HG02981 (cell line): Measurements from ENCODE around the gene SKA2.
"Not testable (repeated sequence)": the region's sequence is repeated elsewhere in the genome, so short reads cannot be mapped to it uniquely, and the experiment has no call there.

Experiments used
- ATAC-seq: cut with Tn5 transposase; IDR thresholded peaks from one replicate; pipeline ENCODE4 v1.9.1; 2021; ENCODE audit warnings: mild to moderate bottlenecking, moderate library complexity; ENCODE audit not compliant: unreplicated experiment

Gene SKA2

GRCh38 chr17:59105852-59106462 is 49.0 kb downstream of the SKA2 start:
- peak; percentile 22 for ATAC-seq

GRCh38 chr17:59101178-59101577 is 53.8 kb downstream of the SKA2 start:
- ATAC-seq = no peak

GRCh38 chr17:59097876-59098275 is 57.1 kb downstream of the SKA2 start:
- no peak for ATAC-seq

- ATAC-seq = no peak
Observed at GRCh38 chr17:59094861-59095530, 60.0 kb downstream of the SKA2 start.

GRCh38 chr17:59093702-59094231 is 61.2 kb downstream of the SKA2 start:
- no peak for ATAC-seq

- no peak for ATAC-seq
Observed at GRCh38 chr17:59093145-59093701, 61.8 kb downstream of the SKA2 start.

- not testable (repeated sequence) for ATAC-seq
Observed at GRCh38 chr17:59090593-59090992, 64.4 kb downstream of the SKA2 start.

GRCh38 chr17:59084154-59084553 is 70.8 kb downstream of the SKA2 start:
- no peak for ATAC-seq

GRCh38 chr17:59074494-59074893 is 80.5 kb downstream of the SKA2 start:
- no peak for ATAC-seq

- ATAC-seq = no peak
Observed at GRCh38 chr17:59073972-59074371, 81.0 kb downstream of the SKA2 start.

- ATAC-seq = no peak
Observed at GRCh38 chr17:59069856-59070255, 85.1 kb downstream of the SKA2 start.

- ATAC-seq = no peak
Observed at GRCh38 chr17:59067756-59068155, 87.2 kb downstream of the SKA2 start.

- ATAC-seq = no peak
Observed at GRCh38 chr17:59067340-59067739, 87.6 kb downstream of the SKA2 start.

- no peak for ATAC-seq
Observed at GRCh38 chr17:59062509-59062908, 92.5 kb downstream of the SKA2 start.
